Medulla oblongata (tissue), 1 donor: Measurements from ENCODE around the gene LTBP2.
A peak's percentile ranks its signal among the peaks of the same experiment; 100 is the strongest.
"Not testable (repeated sequence)": the region's sequence is repeated elsewhere in the genome, so short reads cannot be mapped to it uniquely, and the experiment has no call there.

Source experiments
- DNase-seq: peaks from one replicate; pipeline ENCODE4 v3.0.0-alpha.2; 2015; ENCODE audit errors: extremely low spot score

Gene LTBP2

DNA sequence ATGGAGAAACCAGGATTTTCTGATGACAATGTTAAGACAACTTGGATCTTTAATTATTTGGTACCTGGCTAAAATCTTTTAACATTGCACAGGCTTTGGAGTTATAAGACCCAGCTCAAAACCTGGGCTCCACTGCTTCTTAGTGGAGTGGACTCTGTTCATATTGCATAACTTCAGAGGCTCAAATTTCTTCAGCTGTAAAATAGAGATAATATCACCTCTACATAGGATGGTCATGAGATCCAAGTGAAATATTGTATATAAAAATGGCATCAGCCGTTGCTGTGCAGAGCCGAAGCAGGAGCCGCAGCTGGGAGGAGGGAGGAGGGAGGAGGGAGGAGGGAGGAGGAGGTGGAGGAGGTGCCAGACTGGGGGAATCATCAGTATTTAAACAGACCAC is 129.5 kb downstream of the LTBP2 start:
- no peak for DNase-seq

DNA sequence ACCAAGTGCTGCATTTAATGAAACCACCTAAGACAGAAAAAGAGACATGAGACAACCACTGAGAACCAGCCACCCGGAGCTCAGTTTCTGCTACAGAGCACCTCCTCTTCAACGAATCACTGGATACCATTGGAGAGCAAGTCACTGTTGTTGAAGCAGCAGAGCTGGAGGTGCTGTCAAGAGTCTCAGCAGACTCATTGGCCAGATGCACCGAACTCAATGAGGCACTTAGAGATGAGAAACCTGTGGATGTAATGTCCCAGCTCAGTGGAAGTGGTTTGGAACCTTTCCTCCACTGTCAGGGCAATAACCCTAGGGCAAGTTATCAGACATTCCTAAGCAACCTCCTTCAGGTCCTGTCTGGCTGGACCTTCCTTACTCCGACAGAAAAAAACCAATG is 132.0 kb downstream of the LTBP2 start:
- DNase-seq, result no peak

DNA sequence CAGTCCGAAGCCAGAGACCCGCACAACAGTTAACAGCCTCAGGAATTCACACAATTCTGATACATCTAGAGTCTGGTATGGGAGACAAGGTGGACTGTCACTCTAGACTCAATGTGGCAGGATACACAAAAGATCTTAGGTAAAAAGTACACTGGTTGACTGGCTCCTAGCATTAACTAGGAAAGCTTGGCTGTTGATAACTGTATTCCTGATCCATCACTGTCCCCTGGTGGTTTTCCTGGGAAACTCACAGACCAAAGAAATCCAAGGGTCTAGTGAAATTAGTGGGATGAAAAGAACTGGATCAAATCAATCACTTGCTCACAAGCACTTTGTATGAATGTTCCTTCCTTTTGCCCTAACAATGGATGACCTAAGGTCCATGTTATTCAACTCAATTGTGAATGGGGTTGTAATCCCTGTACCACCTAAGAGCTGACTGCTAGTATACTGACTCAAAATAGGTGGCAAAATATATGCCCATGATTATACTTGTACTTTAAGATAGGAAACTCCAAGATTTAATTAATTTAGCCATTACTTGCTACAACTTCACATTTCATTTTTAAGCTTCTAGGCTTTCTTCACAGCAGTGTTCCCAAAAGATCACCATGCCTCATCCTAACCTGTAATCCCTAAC is 132.9 kb downstream of the LTBP2 start:
- DNase-seq, result peak; percentile 50

DNA sequence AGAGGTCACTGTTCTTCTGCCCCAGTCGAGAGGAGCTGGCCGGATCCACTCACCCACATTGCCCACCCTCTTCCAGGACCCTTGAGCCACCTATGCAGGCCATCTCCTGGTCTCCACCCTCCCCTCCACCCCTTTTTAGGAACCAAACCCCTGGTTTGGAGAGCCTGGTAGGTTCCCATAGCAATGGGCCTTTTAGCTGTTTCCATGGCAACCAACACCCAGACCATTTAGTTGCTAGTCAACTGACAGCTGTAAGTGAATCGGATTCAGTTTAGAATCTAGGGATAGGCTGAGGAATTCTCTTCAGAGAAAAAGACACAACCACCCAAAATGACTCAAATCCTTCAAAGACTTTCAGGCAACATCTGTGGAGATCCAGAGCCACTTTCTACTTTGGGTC is 135.4 kb downstream of the LTBP2 start:
- DNase-seq, result no peak

DNA sequence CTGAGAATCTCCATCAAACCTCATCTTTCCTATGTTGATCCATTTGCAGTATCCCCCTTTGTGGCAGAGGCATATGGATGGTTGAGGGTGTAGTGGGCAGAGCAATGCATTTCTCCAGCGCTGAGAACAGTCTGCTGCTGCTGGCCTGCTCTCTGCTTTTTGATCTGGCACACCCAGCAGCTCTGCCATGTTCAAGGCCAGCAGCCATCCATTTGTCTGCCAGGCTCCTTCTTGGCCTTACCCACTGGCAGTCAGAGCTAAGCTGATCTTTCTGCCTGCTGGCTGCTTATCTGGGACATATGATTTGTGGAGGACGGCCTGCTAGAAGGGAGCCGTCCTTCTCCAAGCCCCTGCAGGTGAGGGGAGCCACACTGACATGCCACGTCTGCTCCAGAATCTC is 135.9 kb downstream of the LTBP2 start:
- DNase-seq, result no peak

DNA sequence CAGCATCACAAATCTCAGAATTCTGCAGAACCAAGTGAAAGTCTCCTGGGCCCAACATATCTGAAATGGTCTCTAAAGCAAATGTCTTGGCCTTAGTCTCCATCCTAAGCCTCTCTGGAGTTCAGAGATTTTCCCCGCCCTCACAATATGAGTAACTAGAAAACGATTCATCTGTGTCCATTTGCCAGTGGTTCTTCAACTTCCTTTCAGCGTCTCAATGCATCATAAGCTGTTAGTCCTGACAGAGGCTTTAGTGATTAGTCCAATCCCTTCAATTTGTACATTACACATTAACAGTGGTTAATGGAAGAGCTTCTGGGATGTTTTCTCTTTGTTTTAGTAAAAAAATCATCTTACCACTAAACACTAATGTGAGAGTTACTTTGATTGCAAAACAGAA is 136.4 kb downstream of the LTBP2 start:
- no peak for DNase-seq

DNA sequence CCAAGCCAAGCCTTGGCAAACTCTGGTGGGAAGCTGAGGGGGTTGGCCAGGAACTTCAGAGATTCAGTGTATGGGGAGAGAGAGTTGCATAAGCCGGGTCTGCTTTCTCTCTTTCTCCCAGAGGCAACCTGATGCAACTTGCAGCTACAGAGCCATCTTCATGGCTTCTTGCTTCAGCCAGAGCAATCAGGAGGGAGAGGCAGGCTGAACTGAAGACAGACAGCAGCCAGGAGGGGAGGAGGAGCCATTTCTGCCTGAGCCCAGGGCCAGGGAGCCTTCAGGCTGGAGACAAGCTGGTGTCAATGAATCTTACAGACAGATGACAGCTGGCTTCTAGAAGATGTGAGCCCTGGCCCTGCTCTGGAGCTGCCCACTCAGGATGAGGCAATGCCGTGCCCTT is 137.7 kb downstream of the LTBP2 start:
- DNase-seq, result no peak

DNA sequence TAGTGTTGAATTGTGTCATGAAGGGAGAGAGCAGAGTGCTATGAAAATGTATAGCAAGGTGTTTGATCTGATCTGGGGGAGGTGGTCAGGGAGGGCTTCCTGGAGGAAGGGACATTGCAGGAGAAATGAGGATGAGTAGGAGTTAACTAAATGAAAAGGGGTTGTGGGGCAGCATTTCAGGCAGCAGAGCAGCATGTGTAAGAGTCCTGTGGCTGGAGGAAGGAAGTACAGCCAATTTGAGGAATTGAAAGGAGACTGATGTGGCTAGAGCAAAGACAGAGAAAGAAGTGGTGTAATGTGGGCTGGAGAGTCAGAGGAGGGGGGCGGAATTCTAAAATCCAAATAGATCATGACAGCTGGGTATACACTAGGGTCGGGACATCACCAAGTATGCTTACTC is 139.4 kb downstream of the LTBP2 start:
- no peak for DNase-seq

DNA sequence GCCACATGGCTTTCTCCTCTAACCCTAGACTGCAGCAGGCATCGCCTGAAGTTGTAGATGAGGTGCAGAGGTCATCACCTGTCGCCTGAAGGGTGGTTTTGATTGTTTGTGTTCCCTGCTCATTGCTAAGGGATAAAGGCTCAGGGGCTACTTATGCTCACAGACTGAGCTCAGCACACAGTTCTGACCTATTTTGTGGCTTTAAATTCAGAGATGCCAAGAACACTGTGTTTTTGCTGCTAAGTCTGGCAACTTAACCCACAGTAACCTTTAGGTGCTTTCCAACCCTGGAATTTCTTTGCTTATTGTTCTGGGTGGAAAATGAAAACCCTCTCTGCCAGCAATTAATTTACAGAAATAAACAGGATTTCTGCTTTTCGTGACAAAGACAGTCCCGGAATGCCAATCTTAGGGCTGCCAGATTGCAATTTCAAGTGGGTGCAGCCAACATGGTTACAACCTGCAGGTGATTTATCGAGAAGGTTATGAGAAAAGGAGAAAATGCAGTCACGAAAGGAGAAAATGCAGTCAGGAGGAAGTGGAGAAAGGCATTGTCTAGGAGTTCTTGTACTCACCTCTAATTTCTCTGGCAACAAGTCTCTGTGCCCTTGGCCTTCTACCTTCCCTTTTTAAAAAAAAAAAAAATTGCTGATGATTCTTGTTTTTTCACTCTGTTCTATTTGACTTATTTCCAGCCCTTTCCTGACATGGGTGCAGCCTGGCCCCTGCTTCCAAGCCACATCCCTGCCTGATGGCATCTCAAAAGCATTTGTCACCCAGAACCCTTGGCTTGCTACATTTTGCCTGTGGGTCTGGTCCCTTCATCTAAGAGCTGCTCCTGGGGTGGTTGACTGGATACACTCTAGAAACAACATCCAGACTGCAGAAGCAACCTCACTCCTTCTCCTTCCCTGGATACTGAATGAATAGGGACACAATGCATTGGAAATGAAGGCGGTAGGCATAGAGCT is 142.2 kb downstream of the LTBP2 start:
- DNase-seq, result peak; percentile 22

DNA sequence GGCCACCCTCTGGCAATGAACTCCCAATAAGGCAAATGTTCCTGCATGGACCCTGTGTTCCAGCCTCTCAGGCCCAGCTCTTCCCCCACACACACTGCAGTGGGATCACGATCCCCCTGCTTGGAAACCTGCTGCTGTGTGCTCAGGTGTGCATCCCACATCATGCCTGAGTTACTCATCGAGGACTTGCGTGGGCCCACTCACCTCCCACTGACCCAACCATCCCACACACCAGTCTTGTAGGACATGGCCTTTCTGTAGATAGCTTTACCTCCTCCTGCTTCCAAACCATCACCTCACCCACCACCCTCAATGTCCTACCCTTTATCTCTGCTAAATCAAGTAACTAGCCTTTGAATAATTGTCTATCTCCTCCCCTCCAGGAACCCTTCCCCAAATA is 143.5 kb downstream of the LTBP2 start:
- no peak for DNase-seq

DNA sequence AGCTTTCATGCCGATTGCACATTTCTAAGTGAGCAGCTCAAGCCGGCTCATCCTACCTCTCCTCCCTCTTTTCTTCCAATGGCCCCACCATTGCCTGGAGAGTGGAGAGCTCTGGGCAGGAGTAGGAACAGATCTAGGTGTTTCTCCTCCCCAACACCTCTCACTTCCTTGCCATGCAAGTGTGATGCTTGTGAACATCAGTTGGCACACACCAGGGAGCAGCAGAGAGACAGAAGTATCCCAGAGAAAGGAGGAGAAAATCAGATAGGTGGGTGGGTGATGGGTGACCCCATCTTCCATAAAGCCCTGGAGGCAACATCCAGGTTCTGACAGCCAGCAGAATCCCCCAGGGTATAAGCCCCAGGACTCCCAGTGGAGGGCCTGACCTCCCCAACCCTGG is 146.7 kb downstream of the LTBP2 start:
- DNase-seq, result no peak

DNA sequence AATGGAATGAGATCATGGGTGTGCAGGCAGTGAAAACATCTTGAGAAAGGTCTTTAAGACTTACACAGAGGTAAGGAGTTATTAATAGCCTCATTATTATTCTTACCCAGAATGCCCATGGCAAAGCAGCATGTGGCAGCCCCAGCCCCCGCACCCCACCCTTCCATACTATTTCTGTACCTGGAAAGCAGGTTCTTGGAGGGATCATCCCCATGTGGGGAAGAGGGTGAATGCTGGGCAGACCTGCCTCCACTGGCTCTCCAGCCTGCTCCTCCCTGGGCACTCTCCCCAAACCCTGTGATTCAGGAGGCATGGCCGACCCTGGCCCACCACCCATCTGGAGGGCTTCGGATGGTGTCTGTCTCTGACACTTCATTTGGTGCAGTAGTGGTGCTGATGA is 147.3 kb downstream of the LTBP2 start:
- no peak for DNase-seq

DNA sequence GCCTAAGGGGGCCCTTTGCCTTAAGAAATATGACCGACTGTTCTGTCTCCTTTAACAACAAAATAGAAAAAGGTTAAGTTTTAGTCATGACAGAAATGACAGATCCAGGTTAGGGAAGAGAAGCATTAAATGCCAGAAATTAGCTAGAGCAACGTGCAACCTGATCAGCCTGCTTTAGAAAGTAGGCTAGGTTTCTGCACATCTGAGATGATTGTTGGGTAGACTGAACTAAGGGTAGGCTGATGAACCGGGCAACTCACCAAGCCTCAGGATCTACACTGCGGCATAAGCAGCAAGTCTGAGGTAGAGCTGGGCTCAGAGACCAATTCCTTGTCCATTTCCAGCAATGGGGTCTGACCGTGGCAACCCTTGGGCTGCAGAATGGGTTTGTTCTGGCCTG is 148.3 kb downstream of the LTBP2 start:
- no peak for DNase-seq

DNA sequence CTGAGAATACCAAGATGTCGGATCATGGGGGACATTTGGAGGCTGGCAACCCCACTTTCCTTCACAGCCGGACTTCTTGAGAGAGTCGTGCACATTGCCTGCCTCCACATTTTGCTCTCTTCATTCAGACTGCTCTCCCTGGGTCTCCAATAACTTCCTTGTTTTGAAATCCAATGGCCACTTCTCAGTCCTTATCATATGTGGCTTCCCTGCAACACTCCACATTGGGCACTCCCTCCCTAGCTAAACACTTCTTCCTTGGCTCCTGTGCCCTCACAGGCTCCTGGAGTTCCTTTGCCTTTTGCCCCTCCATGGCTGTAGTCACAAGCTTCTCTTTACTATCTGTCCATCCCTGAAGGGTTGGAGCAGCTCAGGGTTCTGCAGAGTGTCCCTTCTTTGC is 149.0 kb downstream of the LTBP2 start:
- no peak for DNase-seq

DNA sequence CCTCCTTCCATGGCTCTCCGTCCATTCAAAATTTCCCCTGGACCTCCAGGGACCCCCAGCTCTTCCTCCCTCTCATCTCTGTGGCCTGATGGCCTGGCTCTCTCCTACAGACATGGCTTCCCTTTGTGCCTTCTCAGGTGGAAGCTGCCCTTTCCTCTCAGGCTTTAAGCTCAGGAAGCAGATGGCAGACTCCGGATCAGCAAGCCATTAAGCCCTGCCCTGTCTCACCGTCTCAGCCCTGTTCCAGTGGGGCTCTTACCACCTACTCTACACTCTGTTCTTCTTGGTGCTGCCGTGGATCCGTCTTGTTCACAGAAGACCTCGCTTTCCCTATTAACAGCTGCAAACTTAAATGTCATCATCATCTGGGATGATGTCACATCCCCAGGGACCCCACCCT is 152.1 kb downstream of the LTBP2 start:
- DNase-seq, result no peak

DNA sequence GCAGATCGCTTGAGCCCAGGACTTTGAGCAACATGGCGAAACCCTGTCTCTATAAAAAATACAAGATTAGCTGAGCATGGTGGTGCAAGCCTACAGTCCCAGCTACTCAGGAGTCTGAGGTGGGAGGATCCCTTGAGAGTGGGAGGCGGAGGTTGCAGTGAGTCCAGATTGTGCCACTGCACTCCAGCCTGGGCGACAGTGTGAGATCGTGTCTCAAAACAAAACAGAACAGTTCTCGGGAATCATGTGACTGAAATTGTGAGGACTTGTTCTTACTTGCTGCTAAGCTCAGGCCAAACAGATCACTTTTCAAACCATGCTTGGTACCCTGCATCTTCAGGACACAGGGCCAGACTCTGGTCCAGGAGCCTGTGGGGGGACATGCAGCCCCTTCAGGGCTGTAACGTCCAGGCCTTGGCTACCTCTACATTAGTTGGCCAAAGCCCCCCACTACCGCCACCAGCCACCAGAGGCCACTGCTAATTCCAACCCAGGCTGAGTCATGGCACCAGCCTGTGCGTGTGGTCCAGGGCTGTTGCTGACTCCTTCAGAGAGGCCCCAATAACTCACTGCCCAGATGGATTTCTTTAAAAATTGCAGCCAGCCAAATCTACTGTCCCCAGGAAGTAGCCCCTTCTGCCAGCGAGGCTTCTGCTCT is 152.6 kb downstream of the LTBP2 start:
- no peak for DNase-seq

DNA sequence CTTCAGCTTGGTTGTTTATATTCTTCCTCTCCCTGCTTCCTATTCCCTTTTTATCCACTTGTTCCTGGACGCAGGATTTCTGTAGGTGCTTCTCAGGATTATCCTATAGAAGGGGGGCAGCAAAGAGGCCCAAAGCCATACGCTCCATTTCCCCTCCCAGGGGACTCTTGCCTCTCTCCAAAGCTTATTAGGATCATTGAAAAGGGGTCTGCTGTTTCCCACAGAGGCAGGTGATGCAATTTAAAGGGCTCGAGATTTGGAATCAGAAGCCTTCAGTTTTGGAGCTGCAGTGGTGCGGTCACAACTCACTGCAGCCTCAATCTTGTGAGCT is 154.5 kb downstream of the LTBP2 start:
- no peak for DNase-seq

DNA sequence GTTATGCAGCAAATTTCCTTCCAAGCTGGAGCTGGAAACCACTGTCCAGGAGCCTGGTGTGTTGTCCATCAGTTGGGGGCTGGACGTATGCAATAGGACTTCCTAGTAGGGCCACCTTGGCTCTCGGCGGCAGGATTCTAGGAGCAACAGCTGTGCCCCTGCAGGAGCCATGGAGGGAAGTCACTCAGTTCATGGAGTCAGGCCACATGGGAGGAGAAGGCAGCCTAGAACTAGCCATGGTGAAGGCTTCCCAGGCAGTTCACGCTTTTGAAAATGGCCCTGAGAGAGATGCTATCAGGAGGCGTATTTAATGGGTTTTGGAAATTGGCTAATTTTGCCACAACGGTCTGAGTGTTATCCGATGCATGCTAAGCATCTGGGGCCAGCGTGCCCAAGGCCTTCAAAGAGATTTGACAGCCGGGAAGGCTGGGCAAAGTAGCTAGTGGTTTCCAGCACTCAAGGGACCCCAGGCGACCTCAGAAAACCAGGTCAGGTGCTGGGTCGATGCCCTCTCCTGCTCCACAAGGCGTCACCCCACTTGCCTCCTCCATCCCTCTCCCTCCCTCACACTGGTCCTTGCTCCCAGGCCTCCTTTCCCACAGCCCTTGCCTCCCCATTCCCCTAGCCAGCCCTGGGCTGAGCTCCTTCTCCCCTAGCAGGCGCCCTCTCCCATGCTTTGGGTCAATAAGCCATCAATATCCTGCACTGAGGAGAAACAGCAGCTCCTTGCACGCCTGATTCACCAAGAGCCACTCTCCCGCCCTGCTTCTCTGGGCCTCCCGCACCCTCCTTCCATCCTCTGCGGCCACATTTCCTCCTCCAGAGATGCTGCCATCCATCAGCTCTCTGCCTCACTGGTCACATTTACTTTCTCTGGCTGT is 155.1 kb downstream of the LTBP2 start:
- no peak for DNase-seq

DNA sequence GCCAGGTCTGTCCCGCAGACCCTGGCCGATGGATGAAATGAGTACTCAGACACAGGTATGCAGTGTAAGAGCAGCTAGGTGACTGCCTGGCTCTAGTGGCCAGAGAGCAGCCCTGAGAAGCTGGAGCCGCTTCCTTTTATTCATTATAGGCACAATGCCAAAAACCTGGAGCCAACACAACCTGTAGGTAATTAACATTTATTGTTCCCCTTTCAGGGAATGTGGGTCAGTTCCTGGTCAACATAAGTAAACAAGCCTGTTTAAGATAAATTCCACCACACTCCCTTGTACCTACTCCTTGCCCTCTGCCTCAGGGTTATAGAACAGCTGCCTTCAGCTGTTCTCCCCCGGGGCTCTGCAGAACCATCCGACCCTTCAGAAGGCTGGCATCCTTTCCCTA is 157.6 kb downstream of the LTBP2 start:
- DNase-seq, result not testable (repeated sequence)
